GM23338 (cell line): ENCODE results near the gene ABHD14A.

Experiments used
- CTCF ChIP-seq, 2 experiments: fragments of 200-600 bp in 1 of 2; sonication (generic) in 1 of 2; conservative IDR thresholded peaks; 2 replicates each; pipeline versions ENCODE4 v1.5.1 to v1.6.1; 2016 to 2017; ENCODE audit warnings: antibody characterized with exemption in 2 of 2, low read depth in 2 of 2, mild to moderate bottlenecking in 2 of 2, moderate library complexity in 1 of 2
- EZH2 ChIP-seq: fragments of 200-600 bp; sonication (generic); IDR thresholded peaks from one replicate; pipeline ENCODE4 v1.8.0; 2017; ENCODE audit warnings: antibody characterized with exemption, mild to moderate bottlenecking, low read depth; ENCODE audit not compliant: unreplicated experiment
- POLR2AphosphoS5 ChIP-seq: IDR thresholded peaks from 2 replicates; pipeline ENCODE4 v1.6.1; 2016; ENCODE audit warnings: antibody characterized with exemption, low read depth

- TF ChIP-seq EZH2 (no peak), CTCF (conservative IDR thresholded peaks at IDR 0.05; ENCODE audit: low read depth in 2 of 2) (no peak), POLR2AphosphoS5 (peak; percentile 24; the same call in 1 of the 2 replicates)
Observed at GRCh38 chr3:51992017-51992682, 17.3 kb downstream of the ABHD14A start.
